IMR-90 (cell line): Measurements from ENCODE around the gene KRTAP5-10. TPM values are rescaled to one million over a fixed set of nuclear protein-coding genes. Genes with fewer than 3 reads are reported as not detected.
A peak's percentile ranks its signal among the peaks of the same experiment; 100 is the strongest.

ENCODE experiments used
- ATAC-seq: fragments of 200-7000 bp; cut with Tn5 transposase; 2 replicates; pipeline ENCODE4 v1.9.1; 2020; ENCODE audit warnings: low read depth, mild to moderate bottlenecking, moderate library complexity
- BruUV-seq: library from RNA; stranded (reverse); fragments of 400-500 nt; replicated peaks from 2 replicates; lab custom pipeline; 2021; lab: Mats Ljungman, UMichigan
- CTCF ChIA-PET: fragments of 300-600 bp; formaldehyde crosslinking; extraction: SDS; loops from one replicate; lab custom pipeline; 2021; ENCODE audit warnings: antibody characterized with exemption; lab: Yijun Ruan, JAX
- POLR2A ChIA-PET: fragments of 300-600 bp; sonication (Branson Sonifier 250); formaldehyde crosslinking; loops from one replicate; lab custom pipeline; 2022; ENCODE audit warnings: antibody characterized with exemption; ENCODE audit not compliant: unreplicated experiment; lab: Charles Lee
- DNase-seq: peaks from one replicate; pipeline ENCODE4 v3.0.0; 2013
- H2AFZ ChIP-seq: replicated peaks from 2 replicates; pipeline ENCODE3; 2013; ENCODE audit warnings: low read length, mild to moderate bottlenecking; ENCODE audit not compliant: poor library complexity
- H2AK5ac ChIP-seq: 2 replicates; pipeline ENCODE4 v1.6.1; 2013; ENCODE audit warnings: low read depth, low read length, inconsistent platforms
- H2AK9ac ChIP-seq: replicated peaks from 2 replicates; pipeline ENCODE3; 2013; ENCODE audit warnings: mild to moderate bottlenecking, low read depth, low read length, moderate library complexity; ENCODE audit not compliant: poor library complexity
- H2BK120ac ChIP-seq: 2 replicates; pipeline ENCODE4 v1.6.1; 2013; ENCODE audit warnings: low read depth, low read length, inconsistent platforms
- H2BK15ac ChIP-seq: 3 replicates; pipeline ENCODE4 v1.6.1; 2013; ENCODE audit warnings: low read depth, low read length, inconsistent platforms
- H2BK20ac ChIP-seq: 2 replicates; pipeline ENCODE4 v1.6.1; 2013; ENCODE audit warnings: low read depth, mild to moderate bottlenecking, inconsistent platforms, low read length, moderate library complexity
- H2BK5ac ChIP-seq: 2 replicates; pipeline ENCODE4 v1.6.1; 2013; ENCODE audit warnings: mild to moderate bottlenecking, low read depth, low read length, inconsistent platforms; ENCODE audit not compliant: poor library complexity, severe bottlenecking
- H3K14ac ChIP-seq: replicated peaks from 2 replicates; pipeline ENCODE4 v1.6.1; 2013; ENCODE audit warnings: low read depth, low read length, inconsistent platforms
- H3K18ac ChIP-seq: 2 replicates; pipeline ENCODE4 v1.6.1; 2013; ENCODE audit warnings: low read depth, low read length, control low read depth
- H3K23ac ChIP-seq: 2 replicates; pipeline ENCODE4 v1.6.1; 2013; ENCODE audit warnings: low read depth, low read length, inconsistent platforms
- H3K27ac ChIP-seq: 2 replicates; pipeline ENCODE4 v1.5.1; 2013; ENCODE audit warnings: mild to moderate bottlenecking, control low read depth, low read length; ENCODE audit not compliant: insufficient read depth
- H3K27me3 ChIP-seq: 2 replicates; pipeline ENCODE4 v1.6.1; 2013; ENCODE audit warnings: low read length; ENCODE audit not compliant: control insufficient read depth, insufficient read depth
- H3K36me3 ChIP-seq: 2 replicates; pipeline ENCODE4 v1.6.1; 2013; ENCODE audit warnings: low read length, mixed read lengths; ENCODE audit not compliant: control insufficient read depth, insufficient read depth
- H3K4ac ChIP-seq: 2 replicates; pipeline ENCODE4 v1.6.1; 2013; ENCODE audit warnings: low read depth, low read length, inconsistent platforms
- H3K4me1 ChIP-seq: 2 replicates; pipeline ENCODE4 v1.6.1; 2013; ENCODE audit warnings: low read length, mixed read lengths; ENCODE audit not compliant: control insufficient read depth, insufficient read depth
- H3K4me2 ChIP-seq: 2 replicates; pipeline ENCODE4 v1.6.1; 2013; ENCODE audit warnings: low read depth, mild to moderate bottlenecking, control low read depth, low read length, moderate library complexity
- H3K4me3 ChIP-seq: 2 replicates; pipeline ENCODE4 v1.5.1; 2013; ENCODE audit warnings: low read depth, mild to moderate bottlenecking, control low read depth, low read length, moderate library complexity; ENCODE audit not compliant: insufficient read depth
- H3K56ac ChIP-seq: 2 replicates; pipeline ENCODE4 v1.6.1; 2013; ENCODE audit warnings: low read length, inconsistent platforms; ENCODE audit not compliant: insufficient read depth; ENCODE audit errors: extremely low read depth
- H3K79me1 ChIP-seq, 2 experiments: 2 replicates each; pipeline ENCODE4 v1.6.1; 2013; ENCODE audit warnings: low read length in 2 of 2, inconsistent platforms in 1 of 2, low read depth in 1 of 2
- H3K9ac ChIP-seq: 2 replicates; pipeline ENCODE4 v1.6.1; 2013; ENCODE audit warnings: low read depth, low read length, control low read depth
- H3K9me1 ChIP-seq: 2 replicates; pipeline ENCODE4 v1.6.1; 2013; ENCODE audit warnings: low read length, inconsistent platforms; ENCODE audit not compliant: insufficient read depth
- H3K9me3 ChIP-seq: 2 replicates; pipeline ENCODE4 v1.6.1; 2013; ENCODE audit warnings: low read length; ENCODE audit not compliant: control insufficient read depth, insufficient read depth
- H4K20me1 ChIP-seq: 2 replicates; pipeline ENCODE4 v1.6.1; 2013; ENCODE audit warnings: low read length, inconsistent platforms; ENCODE audit not compliant: insufficient read depth
- H4K5ac ChIP-seq: 2 replicates; pipeline ENCODE4 v1.6.1; 2013; ENCODE audit warnings: mild to moderate bottlenecking, low read depth, low read length, control low read depth
- H4K8ac ChIP-seq, 2 experiments: 2 replicates each; pipeline ENCODE4 v1.6.1; 2013; ENCODE audit warnings: low read depth in 2 of 2, low read length in 2 of 2, control low read depth in 1 of 2, inconsistent platforms in 1 of 2
- H4K91ac ChIP-seq: 2 replicates; pipeline ENCODE4 v1.6.1; 2013; ENCODE audit warnings: low read depth, low read length, inconsistent platforms; ENCODE audit not compliant: insufficient read depth
- BHLHE40 ChIP-seq: fragments of 150-350 bp; IDR thresholded peaks from 2 replicates; pipeline ENCODE4 v1.6.1; 2016; ENCODE audit warnings: mild to moderate bottlenecking, low read depth, low read length
- MAZ ChIP-seq: IDR thresholded peaks from 2 replicates; pipeline ENCODE4 v1.6.1; 2012; ENCODE audit warnings: low read depth, mild to moderate bottlenecking, low read length, improper control_type of control experiment, moderate library complexity, borderline replicate concordance
- NFE2L2 ChIP-seq: fragments of 150-350 bp; IDR thresholded peaks from 2 replicates; pipeline ENCODE4 v1.6.1; 2016; ENCODE audit warnings: low read depth, mild to moderate bottlenecking, low read length
- POLR2A ChIP-seq: IDR thresholded peaks from 2 replicates; pipeline ENCODE4 v1.6.1; 2012; ENCODE audit warnings: mild to moderate bottlenecking, low read depth, low read length
- RCOR1 ChIP-seq: IDR thresholded peaks from 2 replicates; pipeline ENCODE4 v1.6.1; 2012; ENCODE audit warnings: mild to moderate bottlenecking, low read length, improper control_type of control experiment; ENCODE audit not compliant: insufficient replicate concordance
- RFX5 ChIP-seq: IDR thresholded peaks from 2 replicates; pipeline ENCODE4 v1.8.0; 2012; ENCODE audit warnings: low read depth, mild to moderate bottlenecking, low read length, moderate library complexity
- SMC3 ChIP-seq: fragments of 150-350 bp; IDR thresholded peaks from 2 replicates; pipeline ENCODE4 v1.6.1; 2016; ENCODE audit warnings: low read depth, mild to moderate bottlenecking, antibody characterized with exemption, low read length, moderate library complexity
- WGBS, 2 experiments: methylation state at CpG; one replicate each; pipeline versions ENCODE4 v1.1.5 to v1.1.7; 2013; ENCODE audit warnings: missing lambda C conversion rate in 2 of 2; ENCODE audit not compliant: insufficient read length in 1 of 2; ENCODE audit errors: extremely low coverage in 2 of 2; 5-methylcytosine and 5-hydroxymethylcytosine counted together
- dilution Hi-C: fragments of 300-500 bp; cut with HindIII; formaldehyde crosslinking; loops from one replicate; pipeline ENCODE4 v1.14.3; 2018; ENCODE audit warnings: low sequenced_read_pairs; ENCODE audit not compliant: unreplicated experiment
- in situ Hi-C: fragments of 300-500 bp; cut with MboI; formaldehyde crosslinking; loops from 3 replicates; pipeline ENCODE4 v1.14.3; 2019; ENCODE audit warnings: low sequenced_read_pairs, inconsistent platforms, mixed read lengths
- intact Hi-C: fragments of 100-400 bp; cut with micrococcal nuclease; formaldehyde crosslinking; loops from 2 replicates; pipeline ENCODE4 v1.10.0; 2022
- polyA plus RNA-seq, 3 experiments: library from polyadenylated mRNA; depleted of rRNA; stranded (reverse); fragments of >200 nt; gene quantifications; 2 replicates each; pipeline ENCODE4 v1.2.3, GENCODE V29; 2012; ENCODE audit warnings: low replicate concordance in 1 of 3
- total RNA-seq: library from RNA; depleted of rRNA; stranded (reverse); fragments of >200 nt; gene quantifications from 2 replicates; pipeline ENCODE4 v1.2.3, GENCODE V29; 2012
- TF ChIP-seq, protein P1 (sequence below): conservative IDR thresholded peaks from 2 replicates; pipeline ENCODE4 v1.5.1; 2012; ENCODE audit warnings: mild to moderate bottlenecking, low read depth, low read length, improper control_type of control experiment

Gene KRTAP5-10
- total and polyA plus RNA-seq, 2 of the 4 experiments (the other 2 are of a cell fraction): not detected

DNA sequence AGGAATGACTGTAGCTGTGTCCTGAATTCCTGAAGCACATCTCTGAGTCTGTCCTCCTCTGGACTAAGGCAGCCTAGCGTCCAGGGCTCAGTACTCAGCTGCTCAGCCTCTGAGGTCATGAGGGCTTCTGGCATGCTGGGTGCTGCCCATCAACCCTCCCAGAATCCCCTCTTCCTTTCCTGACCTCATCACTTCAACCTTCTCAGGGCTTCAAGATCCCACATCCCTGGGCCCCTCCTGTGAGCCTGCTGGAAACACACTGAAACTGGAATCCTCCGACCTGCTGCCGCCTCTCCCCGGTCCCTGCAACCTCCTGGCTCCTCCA, 26.7 kb upstream of the KRTAP5-10 start:
- Histone ChIP-seq H2AFZ (no peak overlapping the region), H3K14ac (no peak overlapping the region), H2AK5ac (no peak overlapping the region), H3K9ac (no peak overlapping the region), H3K9me1 (no peaks in the 10 kb centered on the region), H3K4me2 (no peak overlapping the region), H4K20me1 (no peaks in the 10 kb centered on the region), H4K8ac (no peak overlapping the region), H4K5ac (no peak overlapping the region), H3K4ac (no peak overlapping the region), H3K36me3 (no peaks in the 10 kb centered on the region), H3K23ac (no peak overlapping the region), H3K27me3 (peaks cover 12% of the 10 kb centered on the region), H3K56ac (no peak overlapping the region), H2BK15ac (no peak overlapping the region), H3K79me1 (no peaks in the 10 kb centered on the region), H2BK120ac (no peak overlapping the region), H3K4me1 (no peaks in the 10 kb centered on the region), H3K27ac (no peak overlapping the region), H2BK20ac (no peak overlapping the region), H4K91ac (no peak overlapping the region), H3K18ac (no peak overlapping the region), H2BK5ac (no peak overlapping the region), H3K9me3 (no peaks in the 10 kb centered on the region), H3K4me3 (no peak overlapping the region), H2AK9ac (no peak overlapping the region)
- DNase-seq (no peak), ATAC-seq (peak; percentile 57)
- POLR2A ChIA-PET: no interaction called here
- TF ChIP-seq RFX5 (no peak), SMC3 (no peak), NFE2L2 (no peak), BHLHE40 (no peak), POLR2A (no peak), MAZ (no peak), RCOR1 (no peak)
- TF ChIP-seq, protein P1, sequence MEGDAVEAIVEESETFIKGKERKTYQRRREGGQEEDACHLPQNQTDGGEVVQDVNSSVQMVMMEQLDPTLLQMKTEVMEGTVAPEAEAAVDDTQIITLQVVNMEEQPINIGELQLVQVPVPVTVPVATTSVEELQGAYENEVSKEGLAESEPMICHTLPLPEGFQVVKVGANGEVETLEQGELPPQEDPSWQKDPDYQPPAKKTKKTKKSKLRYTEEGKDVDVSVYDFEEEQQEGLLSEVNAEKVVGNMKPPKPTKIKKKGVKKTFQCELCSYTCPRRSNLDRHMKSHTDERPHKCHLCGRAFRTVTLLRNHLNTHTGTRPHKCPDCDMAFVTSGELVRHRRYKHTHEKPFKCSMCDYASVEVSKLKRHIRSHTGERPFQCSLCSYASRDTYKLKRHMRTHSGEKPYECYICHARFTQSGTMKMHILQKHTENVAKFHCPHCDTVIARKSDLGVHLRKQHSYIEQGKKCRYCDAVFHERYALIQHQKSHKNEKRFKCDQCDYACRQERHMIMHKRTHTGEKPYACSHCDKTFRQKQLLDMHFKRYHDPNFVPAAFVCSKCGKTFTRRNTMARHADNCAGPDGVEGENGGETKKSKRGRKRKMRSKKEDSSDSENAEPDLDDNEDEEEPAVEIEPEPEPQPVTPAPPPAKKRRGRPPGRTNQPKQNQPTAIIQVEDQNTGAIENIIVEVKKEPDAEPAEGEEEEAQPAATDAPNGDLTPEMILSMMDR: no peak
- 40% methylated on average over 1 of the region's 4 CpGs; no CpG with 5 or more reads in 1 of the 2 experiments for WGBS, 2 experiments
- CTCF ChIA-PET: no interaction called here
- intact Hi-C loops: no loop called here
- BruUV-seq: no TSS peak
- in situ Hi-C loops: no loop called here
- dilution Hi-C loops: no loop called here
